Measurements from ENCODE around the gene SNRPD2.

The SNRPD2 gene

DNA sequence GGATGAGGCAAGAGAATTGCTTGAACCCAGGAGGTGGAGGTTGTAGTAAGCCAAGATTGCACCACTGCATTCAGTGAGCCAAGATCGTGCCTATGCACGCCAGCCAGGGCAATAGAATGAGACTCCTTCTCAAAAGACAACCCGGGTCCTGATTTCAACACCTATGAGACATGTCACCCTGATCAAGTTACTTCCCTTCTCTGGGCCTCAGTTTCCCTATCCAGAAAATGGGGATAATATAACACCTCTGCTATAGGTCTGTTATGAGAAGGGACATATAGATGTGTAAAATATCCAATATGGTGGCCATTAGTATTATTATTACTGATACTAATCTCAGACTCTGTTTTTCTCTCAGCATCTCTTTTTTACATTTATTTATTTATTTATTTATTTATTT lies 36.7 kb downstream of the SNRPD2 start:
- ATAC-seq: no peak
- no peak for DNase-seq

GRCh38 chr19:45653634-45654033 lies 38.1 kb downstream of the SNRPD2 start:
- DNase-seq (no peak), ATAC-seq (no peak)

DNA sequence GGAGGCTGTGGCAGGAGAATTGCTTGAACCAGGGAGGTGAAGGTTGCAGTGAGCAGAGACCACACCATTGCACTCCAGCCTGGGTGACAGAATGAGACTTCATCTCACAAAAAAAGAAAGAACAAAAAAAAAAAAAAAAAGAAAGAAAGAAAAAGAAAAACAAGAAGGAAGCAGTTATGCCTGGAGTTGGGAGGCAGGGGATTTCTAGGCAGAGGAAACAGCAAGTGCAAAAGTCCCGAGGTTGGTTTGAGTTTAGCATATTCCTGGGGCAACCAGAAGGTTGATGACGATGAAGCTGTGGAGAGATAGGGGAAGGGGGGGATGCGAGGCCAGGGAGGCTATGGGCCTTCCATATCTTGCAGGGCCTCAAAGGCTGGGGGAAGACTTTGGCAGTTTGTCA lies 41.0 kb downstream of the SNRPD2 start:
- no peak for DNase-seq
- no peak for ATAC-seq

- ATAC-seq: no peak
- no peak for DNase-seq
These were observed 45.4 kb downstream of the SNRPD2 start for GRCh38 chr19:45646345-45646698.

DNA sequence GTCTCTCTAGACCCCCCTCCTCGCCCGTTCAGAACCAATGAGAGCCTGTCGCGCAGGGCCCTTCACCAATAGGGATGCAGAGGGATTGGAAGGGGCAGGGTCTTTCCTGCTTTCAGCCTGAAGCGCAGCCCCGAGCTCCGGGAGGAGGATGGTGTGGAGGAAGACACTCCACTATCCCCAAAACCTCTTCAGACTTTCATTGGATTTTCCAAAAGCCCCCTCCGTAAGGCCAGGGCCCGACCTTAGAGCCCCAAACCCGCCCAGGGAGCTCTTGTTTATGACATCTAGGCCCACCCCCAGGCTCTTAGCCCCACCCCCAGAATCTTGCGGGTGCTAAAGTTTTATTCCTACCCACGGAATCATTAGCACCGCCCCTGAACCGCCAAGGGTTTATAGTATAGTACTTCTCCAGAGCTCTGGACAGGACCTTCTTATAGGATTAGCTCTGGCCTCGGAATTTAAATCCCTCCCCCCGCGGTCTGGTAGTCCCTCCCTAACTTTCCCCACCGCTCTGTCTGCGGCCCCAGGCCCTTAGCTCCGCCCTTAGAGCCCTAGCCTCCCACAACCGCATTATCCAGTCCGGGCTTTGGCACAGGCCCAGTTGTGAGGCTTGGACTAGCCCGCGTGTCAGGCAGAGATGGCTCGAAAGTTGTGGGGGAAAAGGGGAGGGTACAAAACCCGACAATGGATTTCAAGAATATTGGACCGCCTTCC lies 46.0 kb downstream of the SNRPD2 start:
- peak; percentile 34 for ATAC-seq
- DNase-seq: peak; percentile 84

- DNase-seq (no peak), ATAC-seq (no peak)
These were observed 46.6 kb downstream of the SNRPD2 start for GRCh38 chr19:45645068-45645630.

- DNase-seq: peak; percentile 13
These were observed 47.6 kb downstream of the SNRPD2 start for GRCh38 chr19:45643927-45644771.

GRCh38 chr19:45643024-45643926 lies 48.5 kb downstream of the SNRPD2 start:
- ATAC-seq (peak; percentile 54), DNase-seq (peak; percentile 97)

More at GRCh38 chr19:45643927-45644771, 47.6 kb downstream of the SNRPD2 start:
- no peak for ATAC-seq

GRCh38 chr19:45641274-45642105 lies 50.3 kb downstream of the SNRPD2 start:
- ATAC-seq: peak; percentile 45
- peak; percentile 92 for DNase-seq

GRCh38 chr19:45640849-45641273 lies 50.9 kb downstream of the SNRPD2 start:
- ATAC-seq (no peak), DNase-seq (peak; percentile 76)

DNA sequence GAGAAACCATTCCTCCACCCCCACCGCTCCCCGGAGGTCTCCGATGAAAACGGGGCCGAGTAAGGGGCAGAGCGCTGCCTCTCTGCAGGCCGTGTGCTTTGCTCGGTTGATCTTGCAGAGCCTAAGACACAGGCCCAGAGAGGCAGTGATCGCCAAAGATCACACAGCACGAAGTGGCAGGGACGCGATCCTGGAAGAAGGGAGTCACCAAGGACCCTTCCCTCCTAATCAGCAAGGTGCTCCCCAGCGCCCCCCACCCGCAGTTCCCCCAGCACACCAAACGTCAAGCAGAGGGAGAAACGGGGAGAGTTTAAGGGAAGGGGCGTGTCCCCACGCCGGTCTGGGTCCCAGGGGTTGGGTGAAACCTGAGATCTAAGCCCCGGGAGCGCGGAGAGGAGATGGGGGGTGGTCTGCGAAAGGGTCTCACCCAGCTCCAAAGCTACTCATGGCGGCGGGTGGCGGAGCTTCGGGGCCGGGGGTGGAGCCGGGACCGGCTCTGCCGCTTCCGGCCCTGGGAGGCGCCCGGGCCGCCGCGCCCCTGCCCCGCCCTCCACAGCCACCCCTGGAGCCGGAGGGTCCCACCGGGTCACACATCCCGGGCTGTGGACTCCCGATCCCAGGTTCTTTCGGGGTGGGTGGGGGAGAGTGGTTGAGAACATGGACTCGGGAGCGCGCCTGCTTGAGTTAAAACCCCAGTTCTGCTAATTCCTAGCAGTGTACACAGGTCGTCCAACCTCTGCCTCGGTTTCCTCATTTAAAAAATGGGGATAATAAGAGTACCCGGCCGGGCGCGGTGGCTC lies 52.6 kb downstream of the SNRPD2 start, which contains the start of gene EML2:
TSS of gene EML2 (minus strand) at position 468 of the 800 bp plus-strand sequence. CDS start at position 447, 21 bp downstream.
- no peak for ATAC-seq
- peak; percentile 76 for DNase-seq

GRCh38 chr19:45637890-45638667 lies 53.7 kb downstream of the SNRPD2 start:
- ATAC-seq: no peak
- DNase-seq: no peak
